ENCODE measurements around the gene SLC22A17. TPM values are rescaled to one million over a fixed set of nuclear protein-coding genes. Genes with fewer than 3 reads are reported as not detected.

The SLC22A17 gene
- total and polyA plus RNA-seq, 10 of the 15 experiments (the other 5 are each of a cell fraction or from before 2014, with no cell fraction given), result not detected

DNA sequence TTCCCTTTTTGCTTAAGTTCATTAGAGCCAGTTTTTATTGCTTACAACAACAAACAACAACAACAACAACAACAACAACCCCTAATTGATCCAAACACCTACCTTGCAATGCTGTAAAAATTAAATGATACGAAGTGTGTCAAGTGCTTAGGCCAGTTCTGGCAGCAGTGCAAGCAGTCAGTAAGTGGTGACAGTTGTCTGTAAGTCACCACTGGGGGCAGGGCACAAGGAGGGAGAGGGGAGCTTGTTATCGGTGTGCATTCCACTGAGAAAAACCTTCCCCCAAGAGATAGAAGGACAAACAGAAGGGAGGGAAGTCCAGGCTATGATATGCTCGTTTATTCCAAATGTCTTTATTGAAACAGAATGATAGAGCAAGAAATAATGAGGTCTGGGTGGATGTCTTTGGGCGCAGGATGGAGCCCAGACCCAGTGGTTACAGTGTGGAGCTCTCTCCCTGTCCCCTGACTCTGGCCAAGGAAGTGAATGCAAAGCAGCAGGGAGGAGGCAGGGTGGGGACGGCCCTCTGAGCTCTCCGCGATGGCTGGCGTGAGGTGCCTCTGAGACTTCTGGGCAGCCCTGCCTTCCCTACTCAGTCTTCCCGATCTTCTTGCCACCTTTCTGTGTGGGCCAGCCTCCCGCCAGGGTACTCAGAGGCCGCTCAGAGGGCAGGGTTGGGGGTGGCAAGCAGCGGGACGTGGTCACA, 6.5 kb downstream of the SLC22A17 start:
- no TSS peak for BruUV-seq (replicated peaks)
- ChIA-PET CTCF (interaction anchor here (0.9 kb wide), 1 partner anchor 226 kb away, joined by 3 read pairs; no protein-coding TSS in a partner anchor), SMC1A (ENCODE audit: uncharacterized antibody, unreplicated experiment) (interaction anchor here (0.7 to 1.2 kb wide), 2 partner anchors 12 to 23 kb away, joined by 3 read pairs; no protein-coding TSS in a partner anchor), POLR2A (no interaction called here), RAD21 (ENCODE audit: unreplicated experiment) (interaction anchor here (1.4 kb wide), 1 partner anchor 19 kb away, joined by 3 read pairs; no protein-coding TSS in a partner anchor)
- in situ Hi-C loops (cut with MboI) (no loop called here), intact Hi-C loops (cut with micrococcal nuclease; ENCODE audit: unreplicated experiment) (no loop called here)
- H3K27me3 ChIP-seq (replicated peaks in 1 of 2; ENCODE audit: control insufficient read depth in 2 of 2, insufficient read depth in 2 of 2, low read length in 1 of 2), result no peaks in the 10 kb centered on the region; a peak in 2 of 4 replicates
- TF ChIP-seq RELA (IDR thresholded peaks at IDR 0.05; ENCODE audit: borderline replicate concordance, partially characterized antibody) (no peak), BHLHE40 (IDR thresholded peaks at IDR 0.05; ENCODE audit: borderline replicate concordance in 1 of 2, low read depth in 2 of 2, low read length in 1 of 2) (no peak), TBL1XR1 (IDR thresholded peaks at IDR 0.05; ENCODE audit: low read depth, low read length) (no peak), RFX5 (IDR thresholded peaks at IDR 0.05; ENCODE audit: low read depth, low read length) (no peak), EP300 (IDR thresholded peaks at IDR 0.05; ENCODE audit: borderline replicate concordance in 1 of 2, control insufficient read depth in 1 of 2, low read depth in 2 of 2, low read length in 2 of 2) (no peak)
- TF ChIP-seq, protein P1, sequence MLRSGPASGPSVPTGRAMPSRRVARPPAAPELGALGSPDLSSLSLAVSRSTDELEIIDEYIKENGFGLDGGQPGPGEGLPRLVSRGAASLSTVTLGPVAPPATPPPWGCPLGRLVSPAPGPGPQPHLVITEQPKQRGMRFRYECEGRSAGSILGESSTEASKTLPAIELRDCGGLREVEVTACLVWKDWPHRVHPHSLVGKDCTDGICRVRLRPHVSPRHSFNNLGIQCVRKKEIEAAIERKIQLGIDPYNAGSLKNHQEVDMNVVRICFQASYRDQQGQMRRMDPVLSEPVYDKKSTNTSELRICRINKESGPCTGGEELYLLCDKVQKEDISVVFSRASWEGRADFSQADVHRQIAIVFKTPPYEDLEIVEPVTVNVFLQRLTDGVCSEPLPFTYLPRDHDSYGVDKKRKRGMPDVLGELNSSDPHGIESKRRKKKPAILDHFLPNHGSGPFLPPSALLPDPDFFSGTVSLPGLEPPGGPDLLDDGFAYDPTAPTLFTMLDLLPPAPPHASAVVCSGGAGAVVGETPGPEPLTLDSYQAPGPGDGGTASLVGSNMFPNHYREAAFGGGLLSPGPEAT (IDR thresholded peaks at IDR 0.05; ENCODE audit: low read depth), result no peak
- no peak overlapping the region for H3K9ac ChIP-seq (ENCODE audit: control insufficient read depth, insufficient read depth, low read length)
- 37% methylated on average over 13 of the region's 13 CpGs for WGBS (ENCODE audit: insufficient coverage, insufficient replicate concordance, low lambda C conversion rate, missing lambda C conversion rate)
- H3K4me2 ChIP-seq (ENCODE audit: control insufficient read depth, insufficient read depth), result no peak overlapping the region
- FAIRE-seq (no peak), ATAC-seq (no peak), DNase-seq (ENCODE audit: low read depth, low spot score) (no peak)
- no peak overlapping the region for H2AFZ ChIP-seq (ENCODE audit: control insufficient read depth, low read depth, low read length)
- no peak overlapping the region for H3K27ac ChIP-seq (ENCODE audit: control insufficient read depth, insufficient read depth)
- no peak overlapping the region for H3K4me3 ChIP-seq
- H3K4me1 ChIP-seq (ENCODE audit: control insufficient read depth, insufficient read depth, low read length), result no peaks in the 10 kb centered on the region
- H3K79me2 ChIP-seq (ENCODE audit: control insufficient read depth, insufficient read depth, low read length), result no peaks in the 10 kb centered on the region
- no peaks in the 10 kb centered on the region for H4K20me1 ChIP-seq (ENCODE audit: control insufficient read depth, insufficient read depth)
- H3K36me3 ChIP-seq (ENCODE audit: control insufficient read depth in 2 of 2, insufficient read depth in 2 of 2, low read length in 1 of 2), result no peaks in the 10 kb centered on the region
- no peaks in the 10 kb centered on the region for H3K9me3 ChIP-seq (replicated peaks; ENCODE audit: control insufficient read depth, insufficient read depth, low read length)
